Chondrocyte (in vitro differentiated cells): ENCODE results near the gene LRRC23. TPM values are rescaled to one million over a fixed set of nuclear protein-coding genes. Genes with fewer than 3 reads are reported as not detected.
A peak's percentile ranks its signal among the peaks of the same experiment; 100 is the strongest.
"Not testable (repeated sequence)": the region's sequence is repeated elsewhere in the genome, so short reads cannot be mapped to it uniquely, and the experiment has no call there.

ENCODE experiments used
- DNase-seq: peaks from one replicate; pipeline ENCODE4 v3.0.0; 2021; ENCODE audit warnings: mixed read lengths, low spot score
- H3K27ac Mint-ChIP-seq: one replicate; pipeline ENCODE4 v1.8.0; 2021; ENCODE audit warnings: mild to moderate bottlenecking, moderate library complexity, mixed read lengths; ENCODE audit not compliant: unreplicated experiment
- H3K27me3 Mint-ChIP-seq: 2 replicates; pipeline ENCODE4 v1.8.0; 2021; ENCODE audit warnings: low read depth, mixed read lengths
- H3K36me3 Mint-ChIP-seq: 2 replicates; pipeline ENCODE4 v1.8.0; 2021; ENCODE audit warnings: low read depth, mixed read lengths
- H3K4me1 Mint-ChIP-seq: 2 replicates; pipeline ENCODE4 v1.8.0; 2021; ENCODE audit warnings: low read depth, mild to moderate bottlenecking, mixed read lengths
- H3K4me3 Mint-ChIP-seq: one replicate; pipeline ENCODE4 v1.8.0; 2021; ENCODE audit warnings: mild to moderate bottlenecking, moderate library complexity, mixed read lengths; ENCODE audit not compliant: unreplicated experiment
- H3K9me3 Mint-ChIP-seq: 2 replicates; pipeline ENCODE4 v1.8.0; 2021; ENCODE audit warnings: low read depth, mixed read lengths
- total RNA-seq: library from RNA; stranded (reverse); gene quantifications from 3 replicates; pipeline ENCODE4 v1.2.1, GENCODE V29; 2021
- TF ChIP-seq, protein P1 (sequence below): fragments of 200-600 bp; sonication (generic); IDR thresholded peaks from 2 replicates; pipeline ENCODE4 v1.5.0; 2021; ENCODE audit warnings: antibody characterized with exemption, mild to moderate bottlenecking, moderate library complexity

Gene LRRC23
- total RNA-seq, 1 donor from 2014 or later: 6.3 TPM

DNA sequence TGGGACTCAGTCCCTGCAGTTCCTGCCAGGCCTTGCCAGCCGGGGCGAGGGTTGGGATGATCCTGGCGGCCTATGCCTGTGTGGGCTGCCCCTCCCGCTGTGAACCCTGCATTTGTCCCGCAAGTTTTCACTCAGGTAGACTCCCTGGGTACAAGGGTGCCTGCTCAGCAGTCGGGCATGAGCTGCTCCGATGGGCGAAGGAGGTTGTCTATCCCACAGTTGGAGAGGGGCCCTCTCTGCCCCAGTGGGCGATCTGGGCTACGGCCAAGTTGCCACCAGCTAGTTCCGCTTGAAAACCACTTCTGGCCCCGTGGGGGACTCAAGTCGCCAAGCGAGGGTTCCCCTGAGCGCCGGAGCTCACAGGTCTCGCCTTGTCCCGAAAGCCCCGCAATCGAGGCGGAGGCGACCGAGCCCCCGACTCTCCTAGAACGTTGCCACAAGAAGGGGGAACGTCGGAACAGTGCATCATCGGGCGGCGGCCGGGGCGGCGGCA is 37.7 kb upstream of the LRRC23 start:
- Mint-ChIP-seq H3K27me3 (no peaks in the 10 kb centered on the region), H3K9me3 (no peaks in the 10 kb centered on the region), H3K27ac (peak overlapping the region; percentile 90), H3K4me1 (peaks cover 46% of the 10 kb centered on the region), H3K4me3 (peak overlapping the region; percentile 95), H3K36me3 (peaks cover 31% of the 10 kb centered on the region)
- TF ChIP-seq, protein P1, sequence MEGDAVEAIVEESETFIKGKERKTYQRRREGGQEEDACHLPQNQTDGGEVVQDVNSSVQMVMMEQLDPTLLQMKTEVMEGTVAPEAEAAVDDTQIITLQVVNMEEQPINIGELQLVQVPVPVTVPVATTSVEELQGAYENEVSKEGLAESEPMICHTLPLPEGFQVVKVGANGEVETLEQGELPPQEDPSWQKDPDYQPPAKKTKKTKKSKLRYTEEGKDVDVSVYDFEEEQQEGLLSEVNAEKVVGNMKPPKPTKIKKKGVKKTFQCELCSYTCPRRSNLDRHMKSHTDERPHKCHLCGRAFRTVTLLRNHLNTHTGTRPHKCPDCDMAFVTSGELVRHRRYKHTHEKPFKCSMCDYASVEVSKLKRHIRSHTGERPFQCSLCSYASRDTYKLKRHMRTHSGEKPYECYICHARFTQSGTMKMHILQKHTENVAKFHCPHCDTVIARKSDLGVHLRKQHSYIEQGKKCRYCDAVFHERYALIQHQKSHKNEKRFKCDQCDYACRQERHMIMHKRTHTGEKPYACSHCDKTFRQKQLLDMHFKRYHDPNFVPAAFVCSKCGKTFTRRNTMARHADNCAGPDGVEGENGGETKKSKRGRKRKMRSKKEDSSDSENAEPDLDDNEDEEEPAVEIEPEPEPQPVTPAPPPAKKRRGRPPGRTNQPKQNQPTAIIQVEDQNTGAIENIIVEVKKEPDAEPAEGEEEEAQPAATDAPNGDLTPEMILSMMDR: no peak
- DNase-seq: peak; percentile 92

DNA sequence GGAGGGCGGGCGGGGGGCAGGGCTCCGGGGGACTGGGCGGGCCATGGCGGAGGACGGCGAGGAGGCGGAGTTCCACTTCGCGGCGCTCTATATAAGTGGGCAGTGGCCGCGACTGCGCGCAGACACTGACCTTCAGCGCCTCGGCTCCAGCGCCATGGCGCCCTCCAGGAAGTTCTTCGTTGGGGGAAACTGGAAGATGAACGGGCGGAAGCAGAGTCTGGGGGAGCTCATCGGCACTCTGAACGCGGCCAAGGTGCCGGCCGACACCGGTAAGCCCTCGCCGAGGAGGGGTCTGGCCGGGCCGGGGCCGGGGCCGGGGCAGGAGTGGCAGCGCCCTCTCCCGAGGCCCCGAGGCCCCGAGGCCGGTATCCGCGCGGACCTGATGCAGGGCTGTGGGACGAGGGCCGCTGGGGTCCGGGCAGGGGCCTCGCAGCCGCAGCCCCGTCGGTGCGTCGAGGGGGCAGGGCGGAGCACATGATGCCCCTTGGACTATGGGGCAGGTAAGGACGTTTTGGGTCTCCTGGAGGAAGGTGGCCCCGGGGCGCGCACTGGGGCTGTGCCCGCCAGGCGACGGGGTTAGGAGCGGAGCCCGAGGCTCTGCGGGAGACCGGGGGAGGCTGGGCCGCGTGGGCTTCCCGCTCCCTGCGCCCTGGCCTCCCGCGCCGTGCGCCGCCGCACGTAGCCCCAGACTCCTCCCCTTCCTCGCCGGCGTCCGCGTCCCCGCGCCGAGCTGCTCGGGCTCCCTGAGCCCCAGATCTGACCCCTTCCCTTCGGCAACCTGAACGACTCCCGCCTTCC is 37.0 kb upstream of the LRRC23 start, which contains the start of gene TPI1:
Gene TPI1 (plus strand): TSS at position 119 of the 798 bp plus-strand sequence. CDS start 36 bp downstream, at position 155.
- H3K36me3 Mint-ChIP-seq: peaks cover 27% of the 10 kb centered on the region
- no peaks in the 10 kb centered on the region for H3K9me3 Mint-ChIP-seq
- H3K4me3 Mint-ChIP-seq: peak within 1 kb of the TSS; percentile 95
- peaks cover 52% of the 10 kb centered on the region for H3K4me1 Mint-ChIP-seq
- DNase-seq: peak; percentile 87
- H3K27ac Mint-ChIP-seq: peak within 1 kb of the TSS; percentile 90
- H3K27me3 Mint-ChIP-seq: no peaks in the 10 kb centered on the region
- TF ChIP-seq, protein P1: peak; percentile 43

DNA sequence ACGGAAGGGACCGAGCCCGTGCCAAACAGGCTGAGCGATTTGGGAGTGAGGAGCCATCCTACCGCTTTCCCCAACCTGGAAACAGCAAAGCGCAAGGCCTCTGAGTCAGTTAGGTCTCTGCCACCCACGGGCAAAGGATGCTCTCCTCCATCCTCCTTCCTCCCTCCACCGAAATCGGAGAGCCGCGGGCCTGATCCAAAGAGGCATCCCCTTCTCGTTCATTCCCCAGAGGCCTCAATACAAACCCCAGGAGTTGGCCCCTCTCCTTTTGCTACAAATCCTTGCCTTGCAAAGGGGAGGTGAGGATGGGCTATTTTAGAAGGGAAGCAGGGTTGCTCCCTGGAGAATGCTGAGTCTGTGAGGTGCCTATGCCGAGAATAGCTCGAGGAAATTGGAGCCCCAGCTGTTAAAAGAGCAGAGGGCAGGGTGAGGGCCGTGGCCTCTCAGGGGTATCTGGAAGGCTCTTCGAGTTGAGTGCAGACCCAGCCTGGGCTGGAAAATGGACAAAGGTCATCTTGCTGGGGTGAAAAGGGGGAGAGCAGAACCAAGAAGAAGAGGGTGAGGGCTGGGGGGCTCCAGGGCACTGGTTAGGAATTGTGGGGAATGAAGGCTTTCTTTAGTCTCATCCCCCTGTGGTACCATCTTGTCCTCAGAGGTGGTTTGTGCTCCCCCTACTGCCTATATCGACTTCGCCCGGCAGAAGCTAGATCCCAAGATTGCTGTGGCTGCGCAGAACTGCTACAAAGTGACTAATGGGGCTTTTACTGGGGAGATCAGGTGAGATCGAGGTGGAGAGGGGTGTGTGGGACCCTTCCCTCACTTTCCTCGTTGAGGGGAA is 36.2 kb upstream of the LRRC23 start:
- H3K4me1 Mint-ChIP-seq: peaks cover 52% of the 10 kb centered on the region
- TF ChIP-seq, protein P1: no peak
- peak overlapping the region; percentile 88 for H3K27ac Mint-ChIP-seq

DNA sequence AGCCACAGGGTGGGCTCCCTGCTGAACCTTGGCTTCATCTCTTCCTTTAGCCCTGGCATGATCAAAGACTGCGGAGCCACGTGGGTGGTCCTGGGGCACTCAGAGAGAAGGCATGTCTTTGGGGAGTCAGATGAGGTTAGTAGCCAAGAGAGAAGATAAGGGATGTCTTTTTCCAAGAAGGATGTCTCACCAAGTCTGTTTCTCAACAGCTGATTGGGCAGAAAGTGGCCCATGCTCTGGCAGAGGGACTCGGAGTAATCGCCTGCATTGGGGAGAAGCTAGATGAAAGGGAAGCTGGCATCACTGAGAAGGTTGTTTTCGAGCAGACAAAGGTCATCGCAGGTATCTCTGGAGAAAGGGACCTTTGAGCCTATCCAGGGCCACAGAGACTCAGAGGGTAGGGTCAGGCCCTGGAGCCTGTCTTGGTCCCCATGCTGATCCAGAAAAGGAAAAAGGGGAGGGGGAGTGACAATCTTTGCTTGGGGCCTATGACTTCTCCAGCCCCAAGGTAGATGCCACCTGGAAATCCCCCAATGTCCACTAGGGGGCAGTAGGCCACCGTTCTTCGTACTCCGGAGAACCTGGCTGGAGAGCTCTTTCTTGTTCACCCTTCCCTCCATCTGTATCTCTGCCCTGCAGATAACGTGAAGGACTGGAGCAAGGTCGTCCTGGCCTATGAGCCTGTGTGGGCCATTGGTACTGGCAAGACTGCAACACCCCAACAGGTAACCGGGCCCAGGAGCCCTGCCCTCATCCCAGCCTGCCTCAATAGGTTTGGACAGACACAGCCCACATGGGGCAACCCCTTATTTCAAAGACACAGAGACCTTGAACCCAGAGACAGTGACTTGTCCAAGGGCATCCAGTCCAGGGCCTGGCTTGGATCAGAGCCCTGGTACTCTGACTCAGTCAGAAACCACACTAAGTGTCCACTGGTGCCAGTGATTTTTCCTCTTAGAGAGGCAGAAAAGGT is 35.3 kb upstream of the LRRC23 start:
- peak; percentile 37 for DNase-seq
- Mint-ChIP-seq H3K4me1 (peaks cover 57% of the 10 kb centered on the region), H3K27ac (peak overlapping the region; percentile 88)

More for the DNA sequence above, 36.2 kb upstream of the LRRC23 start:
- H3K36me3 Mint-ChIP-seq: peaks cover 25% of the 10 kb centered on the region
- peak overlapping the region; percentile 95 for H3K4me3 Mint-ChIP-seq
- H3K27me3 Mint-ChIP-seq: no peaks in the 10 kb centered on the region
- DNase-seq: no peak
- no peaks in the 10 kb centered on the region for H3K9me3 Mint-ChIP-seq

DNA sequence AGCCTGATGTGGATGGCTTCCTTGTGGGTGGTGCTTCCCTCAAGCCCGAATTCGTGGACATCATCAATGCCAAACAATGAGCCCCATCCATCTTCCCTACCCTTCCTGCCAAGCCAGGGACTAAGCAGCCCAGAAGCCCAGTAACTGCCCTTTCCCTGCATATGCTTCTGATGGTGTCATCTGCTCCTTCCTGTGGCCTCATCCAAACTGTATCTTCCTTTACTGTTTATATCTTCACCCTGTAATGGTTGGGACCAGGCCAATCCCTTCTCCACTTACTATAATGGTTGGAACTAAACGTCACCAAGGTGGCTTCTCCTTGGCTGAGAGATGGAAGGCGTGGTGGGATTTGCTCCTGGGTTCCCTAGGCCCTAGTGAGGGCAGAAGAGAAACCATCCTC is 34.3 kb upstream of the LRRC23 start:
- peaks cover 57% of the 10 kb centered on the region for H3K4me1 Mint-ChIP-seq
- peak overlapping the region; percentile 41 for H3K27ac Mint-ChIP-seq
- peaks cover 15% of the 10 kb centered on the region for H3K36me3 Mint-ChIP-seq
- H3K9me3 Mint-ChIP-seq, H3K27me3 Mint-ChIP-seq, H3K4me3 Mint-ChIP-seq, DNase-seq: not testable (repeated sequence)

More for the DNA sequence above, 35.3 kb upstream of the LRRC23 start:
- Mint-ChIP-seq H3K4me3 (peak overlapping the region; percentile 95), H3K9me3 (no peaks in the 10 kb centered on the region), H3K27me3 (no peaks in the 10 kb centered on the region), H3K36me3 (peaks cover 22% of the 10 kb centered on the region)
- TF ChIP-seq, protein P1: peak; percentile 93
